ENCODE results near the gene ARHGEF17. TPM values are rescaled to one million over a fixed set of nuclear protein-coding genes. Genes with fewer than 3 reads are reported as not detected.

The ARHGEF17 gene
- total and polyA plus RNA-seq, 2 of the 13 experiments (the other 11 are each of a cell fraction or from before 2014, with no cell fraction given), result 10.7 to 28.8 TPM

DNA sequence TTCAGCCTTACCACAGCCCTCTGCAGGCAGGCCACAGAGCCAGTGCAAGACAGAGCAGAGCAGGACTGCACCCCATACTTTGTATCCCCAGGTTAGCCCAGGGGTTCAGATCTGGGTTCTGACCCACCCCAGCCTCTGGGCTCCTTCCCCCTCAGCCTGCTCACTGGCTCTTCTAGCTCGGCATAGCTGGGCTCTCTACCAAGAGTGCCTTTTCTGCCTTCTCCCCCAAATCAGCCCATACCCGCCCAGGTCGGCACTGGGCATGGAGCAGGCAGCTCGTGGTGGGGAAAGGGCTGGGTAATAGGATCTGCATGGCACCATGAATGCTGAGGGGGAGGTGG, 76.4 kb downstream of the ARHGEF17 start (continued):
- TF ChIP-seq, protein P1, sequence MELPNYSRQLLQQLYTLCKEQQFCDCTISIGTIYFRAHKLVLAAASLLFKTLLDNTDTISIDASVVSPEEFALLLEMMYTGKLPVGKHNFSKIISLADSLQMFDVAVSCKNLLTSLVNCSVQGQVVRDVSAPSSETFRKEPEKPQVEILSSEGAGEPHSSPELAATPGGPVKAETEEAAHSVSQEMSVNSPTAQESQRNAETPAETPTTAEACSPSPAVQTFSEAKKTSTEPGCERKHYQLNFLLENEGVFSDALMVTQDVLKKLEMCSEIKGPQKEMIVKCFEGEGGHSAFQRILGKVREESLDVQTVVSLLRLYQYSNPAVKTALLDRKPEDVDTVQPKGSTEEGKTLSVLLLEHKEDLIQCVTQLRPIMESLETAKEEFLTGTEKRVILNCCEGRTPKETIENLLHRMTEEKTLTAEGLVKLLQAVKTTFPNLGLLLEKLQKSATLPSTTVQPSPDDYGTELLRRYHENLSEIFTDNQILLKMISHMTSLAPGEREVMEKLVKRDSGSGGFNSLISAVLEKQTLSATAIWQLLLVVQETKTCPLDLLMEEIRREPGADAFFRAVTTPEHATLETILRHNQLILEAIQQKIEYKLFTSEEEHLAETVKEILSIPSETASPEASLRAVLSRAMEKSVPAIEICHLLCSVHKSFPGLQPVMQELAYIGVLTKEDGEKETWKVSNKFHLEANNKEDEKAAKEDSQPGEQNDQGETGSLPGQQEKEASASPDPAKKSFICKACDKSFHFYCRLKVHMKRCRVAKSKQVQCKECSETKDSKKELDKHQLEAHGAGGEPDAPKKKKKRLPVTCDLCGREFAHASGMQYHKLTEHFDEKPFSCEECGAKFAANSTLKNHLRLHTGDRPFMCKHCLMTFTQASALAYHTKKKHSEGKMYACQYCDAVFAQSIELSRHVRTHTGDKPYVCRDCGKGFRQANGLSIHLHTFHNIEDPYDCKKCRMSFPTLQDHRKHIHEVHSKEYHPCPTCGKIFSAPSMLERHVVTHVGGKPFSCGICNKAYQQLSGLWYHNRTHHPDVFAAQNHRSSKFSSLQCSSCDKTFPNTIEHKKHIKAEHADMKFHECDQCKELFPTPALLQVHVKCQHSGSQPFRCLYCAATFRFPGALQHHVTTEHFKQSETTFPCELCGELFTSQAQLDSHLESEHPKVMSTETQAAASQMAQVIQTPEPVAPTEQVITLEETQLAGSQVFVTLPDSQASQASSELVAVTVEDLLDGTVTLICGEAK (IDR thresholded peaks at IDR 0.05), result no peak
- TF ChIP-seq, protein P1 (CRISPR knock-in tag; IDR thresholded peaks at IDR 0.05), result no peak
- TF ChIP-seq ZNF354B (CRISPR knock-in tag; IDR thresholded peaks at IDR 0.05) (no peak), U2AF2 (IDR thresholded peaks at IDR 0.05; ENCODE audit: low read depth, low read length) (no peak)

Data from HepG2 (cell line).